ENCODE measurements around the gene SEMA4B. TPM values are rescaled to one million over a fixed set of nuclear protein-coding genes. Genes with fewer than 3 reads are reported as not detected.

Gene SEMA4B
- total and polyA plus RNA-seq, 2 of the 8 experiments (the other 6 are each of a cell fraction or from before 2014, with no cell fraction given), result 42.7 to 43.0 TPM

DNA sequence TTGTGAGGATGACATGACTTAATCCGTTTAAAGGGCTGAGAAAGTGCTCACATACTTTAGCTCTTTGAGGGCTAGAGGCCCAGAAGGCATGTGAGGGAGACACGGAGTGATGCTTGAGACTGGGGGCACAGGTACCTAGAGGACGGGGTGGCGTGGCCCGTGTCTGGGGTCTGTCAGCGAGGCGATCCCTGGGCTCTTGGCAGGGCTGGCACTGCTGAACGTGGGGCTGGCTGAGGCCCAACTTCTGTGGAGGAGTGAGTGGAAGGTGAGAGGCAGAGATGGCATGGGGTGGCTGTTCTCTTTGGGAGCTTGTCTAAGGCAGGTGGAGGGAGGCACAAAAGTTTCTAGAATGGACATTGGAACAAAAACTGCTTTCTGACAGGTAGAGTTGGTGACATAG is 9.5 kb downstream of the SEMA4B start (continued):
- TF ChIP-seq, protein P1, sequence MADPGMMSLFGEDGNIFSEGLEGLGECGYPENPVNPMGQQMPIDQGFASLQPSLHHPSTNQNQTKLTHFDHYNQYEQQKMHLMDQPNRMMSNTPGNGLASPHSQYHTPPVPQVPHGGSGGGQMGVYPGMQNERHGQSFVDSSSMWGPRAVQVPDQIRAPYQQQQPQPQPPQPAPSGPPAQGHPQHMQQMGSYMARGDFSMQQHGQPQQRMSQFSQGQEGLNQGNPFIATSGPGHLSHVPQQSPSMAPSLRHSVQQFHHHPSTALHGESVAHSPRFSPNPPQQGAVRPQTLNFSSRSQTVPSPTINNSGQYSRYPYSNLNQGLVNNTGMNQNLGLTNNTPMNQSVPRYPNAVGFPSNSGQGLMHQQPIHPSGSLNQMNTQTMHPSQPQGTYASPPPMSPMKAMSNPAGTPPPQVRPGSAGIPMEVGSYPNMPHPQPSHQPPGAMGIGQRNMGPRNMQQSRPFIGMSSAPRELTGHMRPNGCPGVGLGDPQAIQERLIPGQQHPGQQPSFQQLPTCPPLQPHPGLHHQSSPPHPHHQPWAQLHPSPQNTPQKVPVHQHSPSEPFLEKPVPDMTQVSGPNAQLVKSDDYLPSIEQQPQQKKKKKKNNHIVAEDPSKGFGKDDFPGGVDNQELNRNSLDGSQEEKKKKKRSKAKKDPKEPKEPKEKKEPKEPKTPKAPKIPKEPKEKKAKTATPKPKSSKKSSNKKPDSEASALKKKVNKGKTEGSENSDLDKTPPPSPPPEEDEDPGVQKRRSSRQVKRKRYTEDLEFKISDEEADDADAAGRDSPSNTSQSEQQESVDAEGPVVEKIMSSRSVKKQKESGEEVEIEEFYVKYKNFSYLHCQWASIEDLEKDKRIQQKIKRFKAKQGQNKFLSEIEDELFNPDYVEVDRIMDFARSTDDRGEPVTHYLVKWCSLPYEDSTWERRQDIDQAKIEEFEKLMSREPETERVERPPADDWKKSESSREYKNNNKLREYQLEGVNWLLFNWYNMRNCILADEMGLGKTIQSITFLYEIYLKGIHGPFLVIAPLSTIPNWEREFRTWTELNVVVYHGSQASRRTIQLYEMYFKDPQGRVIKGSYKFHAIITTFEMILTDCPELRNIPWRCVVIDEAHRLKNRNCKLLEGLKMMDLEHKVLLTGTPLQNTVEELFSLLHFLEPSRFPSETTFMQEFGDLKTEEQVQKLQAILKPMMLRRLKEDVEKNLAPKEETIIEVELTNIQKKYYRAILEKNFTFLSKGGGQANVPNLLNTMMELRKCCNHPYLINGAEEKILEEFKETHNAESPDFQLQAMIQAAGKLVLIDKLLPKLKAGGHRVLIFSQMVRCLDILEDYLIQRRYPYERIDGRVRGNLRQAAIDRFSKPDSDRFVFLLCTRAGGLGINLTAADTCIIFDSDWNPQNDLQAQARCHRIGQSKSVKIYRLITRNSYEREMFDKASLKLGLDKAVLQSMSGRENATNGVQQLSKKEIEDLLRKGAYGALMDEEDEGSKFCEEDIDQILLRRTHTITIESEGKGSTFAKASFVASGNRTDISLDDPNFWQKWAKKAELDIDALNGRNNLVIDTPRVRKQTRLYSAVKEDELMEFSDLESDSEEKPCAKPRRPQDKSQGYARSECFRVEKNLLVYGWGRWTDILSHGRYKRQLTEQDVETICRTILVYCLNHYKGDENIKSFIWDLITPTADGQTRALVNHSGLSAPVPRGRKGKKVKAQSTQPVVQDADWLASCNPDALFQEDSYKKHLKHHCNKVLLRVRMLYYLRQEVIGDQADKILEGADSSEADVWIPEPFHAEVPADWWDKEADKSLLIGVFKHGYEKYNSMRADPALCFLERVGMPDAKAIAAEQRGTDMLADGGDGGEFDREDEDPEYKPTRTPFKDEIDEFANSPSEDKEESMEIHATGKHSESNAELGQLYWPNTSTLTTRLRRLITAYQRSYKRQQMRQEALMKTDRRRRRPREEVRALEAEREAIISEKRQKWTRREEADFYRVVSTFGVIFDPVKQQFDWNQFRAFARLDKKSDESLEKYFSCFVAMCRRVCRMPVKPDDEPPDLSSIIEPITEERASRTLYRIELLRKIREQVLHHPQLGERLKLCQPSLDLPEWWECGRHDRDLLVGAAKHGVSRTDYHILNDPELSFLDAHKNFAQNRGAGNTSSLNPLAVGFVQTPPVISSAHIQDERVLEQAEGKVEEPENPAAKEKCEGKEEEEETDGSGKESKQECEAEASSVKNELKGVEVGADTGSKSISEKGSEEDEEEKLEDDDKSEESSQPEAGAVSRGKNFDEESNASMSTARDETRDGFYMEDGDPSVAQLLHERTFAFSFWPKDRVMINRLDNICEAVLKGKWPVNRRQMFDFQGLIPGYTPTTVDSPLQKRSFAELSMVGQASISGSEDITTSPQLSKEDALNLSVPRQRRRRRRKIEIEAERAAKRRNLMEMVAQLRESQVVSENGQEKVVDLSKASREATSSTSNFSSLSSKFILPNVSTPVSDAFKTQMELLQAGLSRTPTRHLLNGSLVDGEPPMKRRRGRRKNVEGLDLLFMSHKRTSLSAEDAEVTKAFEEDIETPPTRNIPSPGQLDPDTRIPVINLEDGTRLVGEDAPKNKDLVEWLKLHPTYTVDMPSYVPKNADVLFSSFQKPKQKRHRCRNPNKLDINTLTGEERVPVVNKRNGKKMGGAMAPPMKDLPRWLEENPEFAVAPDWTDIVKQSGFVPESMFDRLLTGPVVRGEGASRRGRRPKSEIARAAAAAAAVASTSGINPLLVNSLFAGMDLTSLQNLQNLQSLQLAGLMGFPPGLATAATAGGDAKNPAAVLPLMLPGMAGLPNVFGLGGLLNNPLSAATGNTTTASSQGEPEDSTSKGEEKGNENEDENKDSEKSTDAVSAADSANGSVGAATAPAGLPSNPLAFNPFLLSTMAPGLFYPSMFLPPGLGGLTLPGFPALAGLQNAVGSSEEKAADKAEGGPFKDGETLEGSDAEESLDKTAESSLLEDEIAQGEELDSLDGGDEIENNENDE (IDR thresholded peaks at IDR 0.05; ENCODE audit: insufficient replicate concordance, low read length), result no peak
- TF ChIP-seq GTF2F1 (IDR thresholded peaks at IDR 0.05; ENCODE audit: borderline replicate concordance, low read depth, low read length), result no peak
- TF ChIP-seq JUN (IDR thresholded peaks at IDR 0.05; ENCODE audit: low read depth, low read length), result no peak
- TF ChIP-seq SP2 (IDR thresholded peaks at IDR 0.05; ENCODE audit: low read length), result no peak
- TF ChIP-seq CHD1 (IDR thresholded peaks at IDR 0.05; ENCODE audit: low read depth, low read length), result no peak
- no peak for TF ChIP-seq EP300 (IDR thresholded peaks at IDR 0.05; ENCODE audit: borderline replicate concordance in 1 of 2, low read depth in 2 of 2, low read length in 2 of 2)
- TF ChIP-seq, protein P2, sequence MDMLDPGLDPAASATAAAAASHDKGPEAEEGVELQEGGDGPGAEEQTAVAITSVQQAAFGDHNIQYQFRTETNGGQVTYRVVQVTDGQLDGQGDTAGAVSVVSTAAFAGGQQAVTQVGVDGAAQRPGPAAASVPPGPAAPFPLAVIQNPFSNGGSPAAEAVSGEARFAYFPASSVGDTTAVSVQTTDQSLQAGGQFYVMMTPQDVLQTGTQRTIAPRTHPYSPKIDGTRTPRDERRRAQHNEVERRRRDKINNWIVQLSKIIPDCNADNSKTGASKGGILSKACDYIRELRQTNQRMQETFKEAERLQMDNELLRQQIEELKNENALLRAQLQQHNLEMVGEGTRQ (IDR thresholded peaks at IDR 0.05; ENCODE audit: low read length), result no peak
- no peak for TF ChIP-seq YY1 (IDR thresholded peaks at IDR 0.05; ENCODE audit: low read depth, low read length)
